Stimulated activated CD4-positive, alpha-beta T cell treated with anti-CD3 and anti-CD28 coated beads, Interleukin-1b, Interleukin-23, amount 100 ng/mL, for 24 hours (primary cell): ENCODE results near the gene B3GALNT2.

Experiments used
- DNase-seq, 4 experiments: peaks; one replicate each; pipeline ENCODE4 v3.0.0-alpha.2; 2020; ENCODE audit warnings: low read depth in 4 of 4, low spot score in 1 of 4

B3GALNT2 gene

GRCh38 chr1:235455823-235456222, 48.4 kb downstream of the B3GALNT2 start:
- no peak for DNase-seq

GRCh38 chr1:235455097-235455496, 49.2 kb downstream of the B3GALNT2 start:
- no peak for DNase-seq

GRCh38 chr1:235454021-235454420, 50.2 kb downstream of the B3GALNT2 start:
- no peak for DNase-seq

- DNase-seq, result no peak
These were observed 53.3 kb downstream of the B3GALNT2 start for GRCh38 chr1:235450886-235451483.

- no peak for DNase-seq
These were observed 53.8 kb downstream of the B3GALNT2 start for GRCh38 chr1:235450433-235450832.

DNA sequence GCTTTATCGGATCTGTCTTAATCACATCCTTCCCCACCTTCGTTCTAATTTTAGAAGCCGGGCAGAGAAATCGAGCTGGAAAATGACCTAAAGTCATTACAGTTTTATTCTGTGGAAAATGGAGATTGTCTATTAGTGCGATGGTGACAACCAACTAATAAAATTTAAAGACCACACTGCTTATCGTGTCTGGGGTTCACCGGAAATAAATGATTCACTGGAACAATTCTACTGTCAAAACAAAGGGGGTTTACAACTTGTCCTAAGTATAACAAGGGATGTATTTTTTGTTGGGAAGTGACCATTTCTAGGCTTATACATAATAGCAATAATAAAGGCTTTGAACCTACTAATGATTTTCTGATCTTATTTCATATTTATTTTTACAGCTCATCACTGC, 55.6 kb downstream of the B3GALNT2 start:
- no peak for DNase-seq

DNA sequence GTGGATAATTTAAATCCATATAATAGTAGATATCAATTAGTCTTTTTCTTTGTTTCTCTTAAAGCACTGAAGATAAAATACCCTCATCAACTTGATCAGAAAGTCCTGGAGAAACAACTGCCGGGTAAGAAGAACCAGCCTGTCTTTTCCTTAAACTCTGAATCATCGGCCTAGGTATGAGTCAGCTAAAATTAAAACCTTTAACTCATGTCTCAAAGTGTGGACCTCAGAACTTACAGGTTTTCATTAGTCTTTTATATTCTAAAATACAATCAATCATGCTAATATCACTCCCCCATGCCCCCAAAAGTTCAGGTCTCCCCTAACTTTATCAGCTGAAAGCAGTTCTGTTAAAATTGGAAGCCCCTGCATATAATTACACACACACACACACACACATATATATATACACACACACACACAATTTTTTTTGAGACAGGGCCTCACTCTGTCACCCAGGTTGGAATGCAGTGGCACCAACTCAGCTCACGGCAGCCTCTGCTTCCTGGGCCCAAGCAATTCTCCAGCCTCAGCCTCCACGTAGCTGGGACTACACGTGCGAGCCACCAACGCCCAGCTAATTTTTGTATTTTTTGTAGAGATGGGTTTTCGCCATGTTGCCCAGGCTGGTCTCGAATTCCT, 61.3 kb downstream of the B3GALNT2 start:
- DNase-seq, result no peak

GRCh38 chr1:235441159-235441685, 63.0 kb downstream of the B3GALNT2 start:
- DNase-seq, result no peak

GRCh38 chr1:235434001-235434400, 70.3 kb downstream of the B3GALNT2 start:
- DNase-seq, result no peak

DNA sequence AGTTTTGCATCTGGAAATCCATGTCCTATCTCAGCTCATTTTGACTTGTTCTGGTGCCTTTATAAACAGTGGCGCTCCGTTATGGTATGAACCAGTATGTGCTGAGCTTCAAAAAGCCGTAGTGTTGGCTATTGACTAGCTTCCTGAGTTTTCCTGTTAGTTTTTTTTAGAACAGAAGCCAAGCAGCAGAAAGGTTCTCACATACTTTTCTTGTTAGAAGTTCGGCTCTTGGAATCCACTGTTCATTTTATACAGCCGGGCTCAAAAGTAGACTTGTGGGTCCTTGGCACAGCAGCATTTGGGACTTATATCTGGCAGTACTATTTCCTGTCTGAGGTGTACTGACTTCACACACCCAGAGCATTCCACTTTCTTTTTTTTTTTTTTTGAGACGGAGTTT, 73.3 kb downstream of the B3GALNT2 start:
- DNase-seq, result no peak

DNA sequence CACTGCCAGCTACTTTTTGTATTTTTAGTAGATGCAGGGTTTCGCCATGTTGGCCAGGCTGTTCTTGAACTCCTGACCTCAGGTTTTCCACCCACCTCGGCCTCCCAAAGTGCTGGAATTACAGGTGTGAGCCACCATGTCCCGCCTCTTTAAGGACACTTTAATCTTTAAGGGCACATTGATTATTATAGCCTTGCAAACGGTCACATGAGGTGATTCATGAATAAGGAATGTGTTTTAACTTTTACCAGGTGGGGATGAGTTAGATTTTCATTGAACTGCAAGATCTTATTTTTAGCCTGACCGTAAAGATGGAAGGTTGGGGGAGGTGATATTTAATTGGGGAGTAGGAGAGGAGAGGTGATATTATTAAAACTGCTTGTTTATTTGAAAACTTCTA, 75.1 kb downstream of the B3GALNT2 start:
- no peak for DNase-seq

DNA sequence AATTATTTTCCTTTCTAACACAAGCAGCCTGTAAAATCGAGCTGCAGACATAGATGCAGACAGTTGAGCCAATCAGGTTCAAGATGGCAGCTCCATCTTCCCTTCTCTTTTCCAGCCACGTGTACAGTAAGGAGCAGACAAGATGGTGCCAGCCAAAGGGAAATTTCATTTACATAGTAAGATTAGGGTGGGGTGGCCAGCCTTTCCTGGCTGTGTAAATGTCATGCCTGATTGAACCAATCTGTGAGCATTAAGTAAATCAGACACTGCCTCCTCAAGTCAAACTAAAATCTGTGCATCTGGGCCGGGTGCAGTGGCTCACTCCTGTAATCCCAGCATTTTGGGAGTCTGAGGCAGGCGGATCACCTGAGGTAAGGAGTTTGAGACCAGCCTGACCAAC, 76.8 kb downstream of the B3GALNT2 start:
- no peak for DNase-seq

DNA sequence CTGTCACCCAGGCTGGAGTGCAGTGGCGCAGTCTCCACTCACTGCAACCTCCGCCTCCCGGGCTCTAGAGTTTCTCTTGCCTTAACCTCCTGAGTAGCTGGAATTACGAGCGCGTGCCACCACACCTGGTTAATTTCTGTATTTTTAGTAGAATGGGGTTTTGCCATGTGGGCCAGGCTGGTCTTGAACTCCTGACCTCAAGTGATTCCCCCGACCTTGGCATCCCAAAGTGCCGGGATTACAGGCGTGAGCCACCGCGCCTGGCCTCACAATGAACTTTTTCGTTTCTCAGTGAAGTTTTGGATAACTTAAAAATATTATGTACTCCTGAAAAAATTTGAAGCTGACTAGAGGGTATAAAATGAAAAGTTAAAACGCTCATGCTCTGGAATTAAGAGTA, 77.6 kb downstream of the B3GALNT2 start:
- no peak for DNase-seq

DNA sequence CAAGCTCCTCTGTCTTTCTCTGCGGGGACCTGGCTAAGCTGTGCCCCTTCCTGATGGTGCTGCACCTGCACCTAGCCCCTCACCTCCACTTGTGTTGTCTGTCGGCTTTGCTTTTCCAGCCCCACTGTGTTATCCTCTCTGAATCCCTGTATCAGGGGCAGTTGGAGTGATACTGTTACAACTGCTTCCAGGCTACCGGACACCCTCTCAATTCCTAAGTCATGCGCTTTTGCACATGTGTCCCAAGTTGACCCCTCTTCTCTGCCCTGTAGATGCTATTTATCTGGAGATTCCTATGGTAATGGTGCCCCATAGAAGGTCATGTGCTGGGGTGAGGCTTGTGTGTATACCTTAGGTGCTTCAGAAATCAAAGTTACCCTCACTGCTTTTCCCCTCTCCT, 78.1 kb downstream of the B3GALNT2 start:
- DNase-seq, result no peak

DNA sequence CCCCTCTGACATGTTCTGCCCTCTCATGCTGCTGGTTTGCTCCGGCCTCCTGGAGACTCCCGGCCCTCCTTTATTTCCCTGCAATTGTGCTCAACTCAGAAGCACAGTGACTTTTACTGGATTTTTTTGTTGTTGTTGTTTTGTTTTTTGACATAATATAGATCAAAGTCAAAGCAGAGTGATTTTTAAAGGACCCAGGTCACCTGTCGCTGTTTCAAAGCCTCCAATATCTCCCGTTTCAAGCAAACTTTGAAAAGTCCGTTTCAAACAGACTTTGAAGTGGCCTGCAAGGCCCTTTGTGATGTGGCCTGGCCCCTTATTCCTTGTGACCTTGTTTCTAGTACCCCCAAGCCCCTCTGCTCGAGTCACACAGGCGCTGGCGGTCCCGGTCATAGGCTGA, 78.9 kb downstream of the B3GALNT2 start:
- DNase-seq, result no peak

- DNase-seq, result no peak
These were observed 80.2 kb downstream of the B3GALNT2 start for GRCh38 chr1:235424092-235424491.

GRCh38 chr1:235423214-235423652, 81.0 kb downstream of the B3GALNT2 start:
- DNase-seq, result peak in 1 of 4 experiments; percentile 8

- DNase-seq, result no peak
These were observed 82.5 kb downstream of the B3GALNT2 start for GRCh38 chr1:235421751-235422150.

DNA sequence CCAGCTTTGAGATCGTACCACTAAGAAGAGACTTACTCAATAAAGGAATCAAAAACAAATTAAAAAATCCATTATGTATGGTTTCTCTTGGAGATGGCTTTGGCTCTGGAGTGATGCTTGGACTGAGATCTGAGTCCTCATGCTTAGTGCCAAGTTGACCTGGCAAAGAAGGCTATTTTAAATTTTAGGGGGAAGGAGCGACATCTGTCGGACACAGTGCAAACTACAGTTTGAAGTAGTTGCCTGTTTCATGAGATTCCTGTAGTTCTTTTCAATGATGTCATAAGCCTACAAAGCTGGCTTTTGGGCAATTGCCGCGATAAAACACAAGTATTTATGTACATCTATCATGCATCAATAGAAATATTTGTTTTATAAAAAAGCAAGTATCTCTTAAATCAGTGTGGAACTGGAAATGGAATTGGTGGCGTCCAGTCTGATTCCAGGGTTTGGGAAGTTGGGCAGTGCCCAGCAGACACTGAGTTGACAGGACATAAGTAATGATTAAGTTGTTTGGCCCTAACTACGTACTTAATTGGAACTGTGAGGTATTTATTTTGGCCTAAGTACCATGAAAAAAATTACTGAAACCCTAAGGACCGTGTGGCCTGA, 87.1 kb downstream of the B3GALNT2 start:
- peak; percentile 13 to 45 (median 26) for DNase-seq

DNA sequence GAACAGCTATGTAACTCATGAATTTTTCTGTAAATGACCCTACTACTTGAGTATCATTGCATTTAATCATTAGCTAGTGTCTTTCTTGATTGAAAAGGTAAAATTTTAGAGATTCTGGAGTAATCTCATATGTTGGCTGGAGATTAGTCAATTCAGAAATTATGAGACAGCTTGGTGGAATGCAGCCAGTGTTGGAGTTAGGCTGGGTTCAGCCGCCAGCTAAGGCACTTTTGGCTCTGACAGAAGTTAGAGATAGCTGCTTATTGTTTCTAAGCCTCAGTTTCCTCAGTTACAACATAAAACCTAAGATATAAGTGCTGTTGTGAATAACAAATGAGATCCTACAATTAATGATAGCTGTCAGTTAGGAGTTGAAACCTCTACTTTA, 87.6 kb downstream of the B3GALNT2 start:
- DNase-seq, result no peak

GRCh38 chr1:235415008-235415904, 89.0 kb downstream of the B3GALNT2 start:
- peak; percentile 7 to 43 (median 16) for DNase-seq
